CD1c-positive myeloid dendritic cell (primary cell): ENCODE measurements around the gene MORN1.
A peak's percentile ranks its signal among the peaks of the same experiment; 100 is the strongest.

Experiments
- DNase-seq: peaks from one replicate; pipeline ENCODE4 v3.0.0-alpha.2; 2016; ENCODE audit errors: extremely low spot score

The MORN1 gene

DNA sequence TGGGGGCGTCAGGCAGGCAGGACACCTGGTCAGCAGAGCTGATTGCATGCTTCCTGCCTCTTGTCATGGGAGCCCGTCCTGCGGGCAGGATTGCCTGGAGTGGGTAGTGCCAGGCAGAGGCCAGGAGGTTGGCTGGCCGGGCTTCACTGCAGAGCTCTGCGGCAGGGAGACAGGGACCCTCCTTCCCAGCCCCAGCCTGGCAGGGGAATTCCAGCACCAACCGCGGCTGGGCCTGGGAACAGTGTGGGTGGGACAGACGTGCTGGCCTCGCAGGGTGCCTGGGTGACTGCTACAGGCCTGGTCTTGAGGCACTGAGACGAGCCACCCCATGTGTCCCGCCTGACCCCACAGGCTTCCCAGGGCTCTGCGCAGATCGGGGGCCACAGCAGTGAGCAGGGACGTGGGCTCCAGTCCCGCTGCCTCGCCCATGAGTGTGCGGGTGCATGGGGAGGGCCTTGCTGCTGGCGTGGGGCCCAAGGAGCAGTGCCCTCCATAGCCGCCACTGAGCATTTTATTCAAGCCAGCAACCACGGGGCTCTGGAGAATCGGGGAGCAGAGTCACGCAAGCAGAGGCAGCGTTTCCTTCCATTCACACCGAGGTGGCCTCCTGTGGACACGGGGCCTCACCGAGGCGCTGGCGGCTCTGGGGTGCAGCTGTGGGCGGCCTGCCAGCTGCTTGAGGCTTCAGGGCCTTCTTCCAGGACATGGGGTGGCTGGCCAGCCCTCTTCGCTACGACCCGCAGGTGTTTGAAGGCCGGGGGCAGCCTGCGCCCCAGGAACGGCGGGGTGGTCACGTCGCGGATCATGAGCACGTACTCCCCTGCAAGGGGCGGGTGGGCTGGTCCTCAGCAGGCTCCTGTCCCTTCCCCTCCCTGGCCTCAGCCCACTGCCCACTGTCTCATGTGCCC lies 70.3 kb downstream of the MORN1 start:
- no peak for DNase-seq

DNA sequence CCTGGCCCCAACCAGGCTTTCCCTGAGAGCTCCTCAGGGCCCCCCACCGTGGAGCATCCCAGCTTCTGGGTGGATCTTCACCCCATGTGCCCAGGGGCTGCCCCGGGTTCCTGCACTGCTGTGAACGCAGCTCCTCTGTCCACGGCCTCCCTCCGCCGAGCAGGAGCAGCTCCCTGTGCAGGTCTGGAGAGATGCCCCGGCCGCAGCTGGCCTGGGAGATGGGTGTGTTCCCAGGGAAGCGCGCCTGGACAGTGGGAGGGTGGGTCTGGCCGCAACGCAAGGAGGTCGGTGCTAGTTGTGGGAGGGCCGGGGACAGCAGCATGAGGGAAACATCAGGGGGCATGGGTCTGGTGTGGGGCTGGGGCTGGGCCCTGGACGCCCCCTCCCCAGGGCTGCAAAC lies 71.3 kb downstream of the MORN1 start:
- no peak for DNase-seq

DNA sequence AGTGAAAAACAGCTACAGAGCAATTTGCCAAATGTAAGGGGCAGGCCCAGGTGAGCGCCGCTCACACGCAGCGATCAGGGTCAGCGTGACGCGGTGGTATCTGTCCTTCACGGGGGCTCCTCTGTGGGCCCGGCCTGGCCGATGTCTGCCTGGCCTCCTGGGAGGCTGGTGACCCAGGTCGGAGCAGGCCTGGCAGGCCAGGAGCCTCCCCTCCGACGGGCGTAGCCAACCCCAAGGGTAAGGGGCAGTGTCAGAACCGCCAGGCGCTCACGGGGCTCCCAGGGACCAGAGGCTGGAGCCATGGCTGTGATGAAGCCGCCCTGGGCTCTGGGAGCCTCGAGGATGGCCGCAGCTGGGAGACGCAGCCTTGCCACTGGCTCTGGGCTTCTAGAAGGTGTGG lies 72.1 kb downstream of the MORN1 start:
- DNase-seq: no peak

DNA sequence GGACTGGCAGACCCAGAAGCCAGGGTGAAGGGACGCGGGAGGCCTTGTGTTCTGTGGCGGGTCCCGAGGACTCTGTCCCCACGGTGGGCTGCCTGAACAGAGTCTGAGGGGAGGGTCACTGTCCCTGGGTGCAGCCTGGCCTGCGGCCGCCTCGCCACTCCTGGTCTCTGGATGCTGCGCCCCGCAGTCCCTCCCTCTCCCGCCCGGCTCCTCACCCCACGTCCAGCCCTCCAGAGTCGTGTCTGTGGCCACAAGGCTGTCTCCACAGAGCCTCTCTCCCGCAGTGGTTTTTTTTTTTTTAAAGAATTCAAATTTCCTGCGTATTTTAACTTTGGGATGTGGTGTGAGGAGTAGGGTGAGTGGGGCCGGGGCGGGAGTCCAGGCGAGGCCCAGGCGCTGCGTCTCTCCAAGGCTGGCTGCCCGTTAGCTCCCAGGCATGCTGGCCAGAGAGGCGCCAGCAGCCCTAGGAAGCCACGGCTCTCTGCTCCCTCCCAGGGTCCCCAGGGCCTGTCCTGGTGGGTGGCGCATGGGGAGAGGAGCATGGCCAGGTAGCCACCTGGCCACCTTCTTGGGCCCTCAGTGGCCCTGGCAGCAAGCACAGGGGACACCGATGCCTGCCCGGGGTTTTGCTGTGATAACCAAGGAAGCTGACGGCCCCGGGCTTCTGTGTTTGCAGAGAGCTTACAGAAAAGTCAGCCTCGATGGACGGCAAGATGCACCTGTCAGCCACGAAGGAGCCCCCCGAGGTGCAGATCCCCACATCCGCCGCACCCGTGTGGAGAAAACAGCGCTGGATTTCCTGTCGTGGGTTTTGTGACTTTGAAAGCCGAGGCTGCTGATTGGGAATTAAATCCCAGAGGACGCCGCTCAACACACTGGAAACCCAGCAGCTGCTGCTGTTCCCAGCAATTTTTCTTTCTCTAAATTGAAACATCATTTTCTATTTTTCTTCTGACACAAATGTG lies 72.8 kb downstream of the MORN1 start:
- no peak for DNase-seq

DNA sequence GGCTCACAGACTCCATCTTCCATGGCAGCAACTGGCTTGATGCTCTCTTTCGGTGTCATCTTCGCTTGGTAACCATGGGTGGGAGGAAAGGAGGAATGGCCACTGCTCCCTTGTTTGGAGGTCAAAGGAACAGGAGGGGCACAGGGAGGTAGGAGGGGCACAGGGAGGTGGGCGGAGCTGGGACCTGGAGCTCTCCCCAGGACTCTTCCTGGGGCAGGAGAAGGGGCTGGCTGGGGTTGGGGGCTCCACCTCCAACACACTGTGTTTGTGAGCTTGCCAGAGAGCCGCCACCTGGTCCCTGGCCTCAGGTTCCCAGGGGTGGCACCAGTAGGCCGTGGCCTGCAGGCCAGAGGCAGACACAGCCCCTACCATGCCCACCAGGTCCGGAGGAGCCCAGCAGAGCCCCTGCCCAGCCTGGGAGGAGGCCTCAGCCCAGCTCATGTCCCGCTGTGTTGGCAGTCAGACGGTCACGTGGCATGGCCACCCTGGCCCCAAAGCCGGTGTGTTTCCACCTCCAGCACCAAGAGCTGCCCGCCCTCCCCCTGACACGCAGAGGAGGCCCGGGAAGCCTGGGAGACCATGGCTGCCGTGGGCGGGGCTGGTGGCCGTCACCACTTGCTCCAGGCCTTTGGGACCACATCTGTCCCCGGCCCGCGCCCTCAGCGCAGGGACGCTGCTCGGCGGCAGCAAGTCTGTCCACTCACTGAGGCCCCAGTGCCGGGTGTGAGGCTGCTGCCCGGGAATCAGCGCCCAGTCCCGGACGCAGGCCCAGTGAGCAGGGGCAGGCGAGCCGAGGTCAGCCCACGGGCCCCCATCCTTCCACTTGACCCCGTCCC lies 73.9 kb downstream of the MORN1 start:
- no peak for DNase-seq

DNA sequence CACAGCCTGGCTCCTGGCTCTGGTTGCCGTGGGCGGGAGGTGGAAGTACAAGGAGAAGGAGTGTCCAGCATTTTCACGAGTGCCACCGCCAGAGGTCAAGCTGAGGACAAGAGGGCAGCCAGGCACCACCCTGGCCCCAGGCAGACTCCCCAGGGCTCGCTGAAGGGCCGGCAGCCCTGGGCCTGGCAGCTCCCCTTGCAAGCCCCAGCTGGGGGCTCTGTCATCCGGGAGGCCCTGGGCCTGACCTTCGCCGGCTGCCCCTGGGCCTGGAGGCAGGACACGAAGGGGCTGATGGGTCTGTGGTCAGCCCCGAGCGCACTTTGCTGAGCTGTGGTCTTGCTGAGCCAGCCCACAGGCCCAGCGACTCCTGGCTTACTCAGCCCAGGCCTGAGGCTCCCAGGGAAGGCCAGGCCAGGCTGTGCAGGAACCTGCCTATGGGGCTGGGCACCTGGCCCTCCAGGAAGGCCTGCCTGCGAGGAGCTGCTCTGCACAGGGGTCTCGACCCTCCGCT lies 74.8 kb downstream of the MORN1 start:
- peak; percentile 34 for DNase-seq

DNA sequence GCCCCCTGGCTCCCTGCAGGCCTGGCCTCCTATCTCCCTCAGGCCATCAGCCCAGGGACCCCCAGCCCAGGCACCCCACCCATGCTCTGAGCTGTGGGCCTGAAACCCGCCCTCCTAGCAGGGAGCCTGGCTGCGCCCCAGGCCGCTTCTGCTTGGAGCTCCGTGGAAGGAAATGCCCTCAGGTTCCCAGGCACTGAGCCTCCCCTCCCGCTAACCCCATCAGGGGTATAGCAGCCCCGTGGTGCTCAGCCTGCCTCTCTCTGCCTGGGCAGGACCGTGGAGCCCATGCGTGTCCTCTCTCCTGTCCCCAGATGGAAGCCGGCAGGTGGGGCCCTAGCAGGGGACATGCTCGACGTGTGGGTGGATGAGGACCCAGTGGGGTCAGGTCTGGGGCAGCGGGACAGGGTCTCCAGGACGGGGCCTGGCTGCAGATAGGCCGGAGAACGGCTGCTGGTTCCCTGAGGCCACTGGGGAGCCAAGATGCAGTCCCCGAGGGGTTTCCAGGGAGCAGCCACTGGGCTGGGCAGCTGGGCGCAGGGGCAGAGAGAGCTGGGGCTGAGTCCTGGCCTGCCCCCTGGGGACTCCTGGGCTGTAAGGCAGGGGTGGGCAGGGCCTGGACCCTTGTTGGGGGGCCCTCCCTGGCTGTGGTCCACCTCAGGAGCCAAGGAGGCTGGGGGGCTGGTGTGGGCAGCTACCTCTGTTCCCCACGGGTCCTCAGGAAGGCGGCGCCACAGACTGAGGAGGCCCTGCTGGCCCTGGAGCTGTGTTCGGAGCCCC lies 75.5 kb downstream of the MORN1 start:
- DNase-seq: no peak

DNA sequence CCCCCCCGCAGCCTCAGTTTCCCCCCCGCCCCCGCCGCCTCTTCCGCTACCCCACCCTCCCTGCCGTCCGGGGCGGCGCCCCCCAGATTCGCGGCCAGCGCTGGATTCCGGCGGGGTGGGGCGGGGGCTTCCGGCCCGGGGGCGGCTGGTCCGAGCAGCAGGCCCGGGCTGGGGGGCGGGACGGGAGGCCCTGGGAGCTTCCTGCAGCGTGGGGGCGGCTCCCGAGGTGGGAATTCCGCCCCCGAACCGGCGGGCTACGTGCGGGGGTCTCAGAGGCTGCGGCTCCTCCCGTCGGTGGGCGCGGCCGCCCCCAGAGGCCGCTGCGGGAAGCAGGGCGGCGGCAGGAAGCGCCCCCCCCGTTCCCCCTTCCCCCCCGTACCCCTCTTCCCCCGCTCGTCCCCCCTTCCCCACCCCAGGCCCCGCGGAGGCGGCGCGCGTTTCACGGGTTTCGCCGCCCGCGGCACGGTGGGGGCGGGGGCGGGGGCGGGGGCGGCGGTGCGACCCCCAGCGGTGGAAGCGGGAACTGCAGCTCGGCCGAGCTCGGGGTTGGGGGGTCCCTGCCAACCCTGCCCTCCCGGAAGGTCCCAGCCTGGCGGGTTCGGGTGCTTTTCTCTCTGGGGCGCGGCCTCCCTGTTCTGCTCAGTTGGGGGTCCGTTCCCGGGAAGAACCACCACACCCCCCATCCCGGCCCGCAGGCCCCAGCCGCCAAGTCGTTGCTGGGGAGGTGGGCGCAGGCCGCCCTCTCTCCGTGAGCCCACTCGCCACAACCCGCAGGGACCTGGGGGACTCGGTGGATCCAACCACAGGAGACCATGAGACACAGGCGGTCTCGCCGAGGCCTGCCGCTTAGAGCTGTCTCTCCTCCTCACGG lies 76.3 kb downstream of the MORN1 start:
- DNase-seq: peak; percentile 48

DNA sequence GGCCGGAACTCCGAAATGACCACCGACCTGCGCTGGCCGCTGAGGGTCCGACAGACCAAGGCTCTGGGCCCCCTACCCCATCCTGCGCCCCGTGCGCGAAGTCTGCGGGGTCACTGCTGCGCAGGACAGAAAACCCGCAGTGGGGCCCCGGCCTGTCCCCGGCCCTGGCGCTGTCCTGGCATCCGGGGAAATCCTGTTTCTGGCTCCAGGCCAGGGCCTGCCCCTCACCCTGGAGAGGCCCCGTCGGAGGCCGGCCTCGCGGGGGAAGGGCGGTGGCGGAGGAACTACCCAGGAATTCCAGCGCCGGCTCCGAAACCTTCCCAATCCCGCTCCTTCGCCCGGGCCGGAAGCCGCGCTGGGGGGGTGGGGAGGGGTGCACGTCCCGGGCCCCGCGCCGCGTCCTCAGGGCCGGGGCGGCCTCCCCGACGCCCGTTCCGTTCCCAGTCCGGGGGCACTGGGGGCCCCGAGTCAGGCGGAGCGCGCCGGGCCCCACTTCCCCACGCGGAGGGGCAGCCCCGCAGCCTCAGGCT lies 77.0 kb downstream of the MORN1 start:
- peak; percentile 59 for DNase-seq

DNA sequence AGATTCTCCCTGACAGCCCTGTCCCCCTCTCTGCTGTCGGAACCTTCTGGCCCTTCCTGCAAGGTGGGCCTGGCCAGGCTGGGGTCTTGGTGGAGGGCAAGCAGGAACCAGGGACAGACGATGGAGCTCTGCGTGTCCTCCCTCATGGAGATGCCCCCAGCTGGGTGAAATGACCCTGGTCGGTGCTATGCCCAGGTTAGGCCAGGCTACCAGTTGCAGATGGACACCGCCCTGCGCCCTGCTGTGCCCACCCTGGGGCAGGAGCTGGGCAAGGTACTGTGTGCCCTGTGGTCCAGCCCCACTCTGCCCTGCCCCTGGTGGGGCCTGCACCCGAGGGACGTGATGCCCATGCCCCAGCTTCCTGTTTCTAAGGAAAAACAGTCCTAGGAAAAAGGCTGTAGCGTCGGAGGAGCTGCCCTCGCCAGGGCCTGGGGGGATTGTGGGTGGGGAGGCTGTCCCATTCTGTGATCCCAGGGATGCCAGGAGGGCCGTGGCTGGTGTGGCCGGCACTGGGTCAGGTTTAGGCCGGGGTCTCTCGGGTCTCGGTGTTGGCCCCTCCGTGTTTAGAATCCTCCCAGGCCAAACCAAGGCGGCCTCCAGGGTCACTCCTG lies 77.6 kb downstream of the MORN1 start:
- peak; percentile 58 for DNase-seq

DNA sequence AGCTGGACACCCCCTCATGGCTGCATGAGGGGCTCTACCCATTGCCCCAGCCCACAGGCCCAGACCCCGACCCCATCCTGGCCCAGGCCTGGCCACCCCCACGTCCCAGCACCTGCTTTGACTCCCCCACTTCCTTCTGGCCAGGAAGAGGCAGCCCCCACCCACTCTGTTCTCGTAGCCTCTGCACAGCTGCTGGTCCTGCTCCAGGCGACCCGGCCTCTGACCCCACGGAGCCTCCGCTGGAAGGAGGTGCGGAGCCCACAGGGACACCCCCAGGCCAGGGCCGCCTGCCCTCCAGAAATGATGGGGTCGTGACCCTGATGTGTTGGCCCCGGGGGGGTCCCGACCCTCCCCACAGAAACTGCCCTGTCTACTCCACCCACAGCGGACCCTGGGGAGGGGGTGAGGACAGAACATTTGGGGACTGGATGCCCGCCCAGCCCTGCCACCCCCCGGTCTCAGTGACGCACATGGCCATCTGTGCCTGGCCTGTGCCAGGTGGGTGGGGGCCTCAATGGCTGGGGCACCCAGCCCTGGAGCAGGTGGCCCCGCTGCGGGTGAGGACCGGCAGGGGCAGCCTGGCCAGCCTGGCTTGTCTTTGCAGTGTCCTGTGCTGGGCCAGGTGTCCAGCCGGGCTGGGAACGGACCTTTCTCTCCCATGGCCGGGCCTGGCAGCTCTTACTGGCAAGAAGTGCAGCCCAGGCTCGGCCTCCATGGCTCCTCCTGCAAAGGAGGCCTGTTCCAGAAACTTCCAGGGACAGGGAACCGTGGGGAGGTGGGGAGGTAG lies 78.6 kb downstream of the MORN1 start:
- DNase-seq: no peak

DNA sequence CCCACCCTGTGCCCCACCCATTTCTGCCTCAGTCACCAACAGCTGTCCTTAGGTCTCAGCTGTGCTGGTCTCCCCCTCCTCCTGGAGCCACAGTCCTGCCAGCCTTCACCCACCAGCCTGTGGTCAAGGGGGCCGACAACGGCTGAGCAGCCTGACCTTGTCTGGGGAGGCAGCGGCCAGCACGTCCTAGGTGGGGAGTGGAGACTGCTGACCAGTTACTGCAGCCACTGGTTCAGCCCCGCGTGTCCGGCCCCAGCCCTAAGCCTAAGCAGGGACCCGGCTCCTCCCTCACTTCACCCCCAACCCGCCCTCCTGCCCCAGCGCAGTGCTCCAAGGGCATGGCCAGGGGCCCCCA lies 79.2 kb downstream of the MORN1 start:
- DNase-seq: no peak

DNA sequence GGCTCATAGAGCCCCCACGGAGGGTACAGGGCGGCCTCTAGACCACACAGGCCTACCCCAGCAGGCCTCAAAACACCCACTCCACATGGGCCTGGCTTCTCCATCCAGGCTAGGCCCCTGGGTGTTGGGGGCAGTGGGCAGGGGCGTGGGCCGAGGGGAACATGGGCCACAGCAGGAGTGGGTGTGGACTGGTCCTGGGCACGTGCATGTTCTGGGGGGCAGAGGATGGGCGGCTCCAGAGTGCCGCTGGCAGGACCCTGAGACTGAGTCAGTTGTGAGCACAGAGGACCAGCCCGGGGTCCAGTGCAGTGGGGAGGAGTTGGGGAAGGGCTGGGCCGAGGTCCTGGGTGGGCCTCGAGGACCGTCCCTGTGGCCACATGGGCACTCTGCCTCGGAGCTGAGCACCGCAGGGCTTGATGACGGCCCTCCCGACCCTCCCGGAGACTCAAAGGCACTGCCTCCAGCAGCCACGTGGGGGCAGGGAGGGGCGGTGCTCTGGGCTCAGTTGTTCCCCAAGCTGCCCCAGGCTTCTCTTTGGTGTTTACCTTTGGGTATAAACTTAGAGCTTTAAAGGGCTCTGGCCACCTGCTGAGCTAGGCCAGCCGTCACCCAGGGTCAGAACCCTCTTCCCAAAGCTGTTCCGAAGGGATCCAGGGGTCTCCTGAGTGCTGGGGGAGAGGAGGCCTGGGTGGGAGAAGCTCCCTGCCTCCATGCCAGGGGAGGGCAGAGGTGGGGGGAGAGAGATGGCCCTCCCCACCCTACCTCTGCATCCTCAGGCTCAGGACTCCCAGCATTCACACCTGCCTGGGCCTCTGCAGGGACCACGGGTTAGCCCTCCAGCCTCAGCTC lies 79.9 kb downstream of the MORN1 start:
- DNase-seq: peak; percentile 42

DNA sequence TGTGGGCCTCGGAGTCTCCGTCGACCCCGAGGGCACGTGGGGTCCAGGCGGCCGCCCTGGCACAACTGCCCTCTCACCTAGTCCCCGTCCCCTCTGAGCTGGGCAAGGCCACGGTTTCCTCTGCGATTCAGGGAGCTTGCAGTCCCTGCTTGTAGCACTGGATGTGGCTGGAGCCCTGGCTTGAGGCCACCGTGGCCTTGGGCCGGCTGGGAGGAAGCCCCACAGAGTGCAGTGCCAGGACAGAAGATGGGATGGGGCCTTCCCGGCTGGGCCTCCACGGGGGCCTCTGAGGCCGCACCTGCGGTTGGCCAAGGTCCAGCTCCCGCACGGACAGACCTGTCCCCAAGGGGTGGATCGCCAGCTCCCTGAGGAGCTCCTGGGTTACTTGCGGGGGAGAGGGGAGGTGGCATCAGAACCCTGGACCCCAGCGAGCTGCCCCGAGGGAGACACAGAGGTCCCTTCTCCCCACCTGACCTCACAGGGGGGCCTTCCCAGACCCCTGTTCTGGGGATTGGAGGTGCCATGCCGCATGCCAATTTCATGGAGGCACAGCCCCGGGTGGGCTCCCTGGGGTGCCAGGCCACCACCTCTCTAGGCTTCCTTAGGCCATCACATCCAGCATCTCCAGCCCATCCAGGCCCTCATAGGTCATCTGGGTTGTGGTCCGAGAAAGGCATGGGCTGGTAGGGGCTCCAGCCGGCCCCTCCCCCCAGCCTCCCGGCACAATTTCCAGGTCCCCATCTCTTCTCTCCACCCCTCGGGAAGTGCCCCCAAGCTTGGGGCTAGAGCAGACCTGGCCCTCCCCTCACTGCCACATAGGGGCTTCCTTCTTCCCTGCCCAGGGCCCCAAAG lies 80.8 kb downstream of the MORN1 start:
- no peak for DNase-seq

DNA sequence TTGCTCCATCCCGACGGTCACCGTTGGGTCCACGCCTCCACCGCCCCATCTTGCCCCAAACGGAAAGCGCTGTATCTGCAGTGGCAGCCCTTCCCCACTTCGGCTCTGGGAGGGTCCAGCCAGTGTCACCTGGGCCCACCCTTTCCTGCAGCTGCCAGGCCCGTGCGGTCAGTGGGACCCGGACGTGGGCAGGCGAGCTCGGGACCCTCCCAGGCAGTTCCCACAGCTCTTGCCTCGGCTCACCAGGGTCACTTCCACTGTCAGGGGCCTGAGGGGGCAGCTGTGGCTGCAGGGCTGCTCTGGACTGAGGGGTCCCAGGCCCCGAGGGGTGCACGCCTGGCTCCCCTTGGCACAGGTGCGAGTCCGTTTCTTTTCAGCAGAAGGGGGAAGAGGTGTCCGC lies 82.5 kb downstream of the MORN1 start:
- DNase-seq: no peak

DNA sequence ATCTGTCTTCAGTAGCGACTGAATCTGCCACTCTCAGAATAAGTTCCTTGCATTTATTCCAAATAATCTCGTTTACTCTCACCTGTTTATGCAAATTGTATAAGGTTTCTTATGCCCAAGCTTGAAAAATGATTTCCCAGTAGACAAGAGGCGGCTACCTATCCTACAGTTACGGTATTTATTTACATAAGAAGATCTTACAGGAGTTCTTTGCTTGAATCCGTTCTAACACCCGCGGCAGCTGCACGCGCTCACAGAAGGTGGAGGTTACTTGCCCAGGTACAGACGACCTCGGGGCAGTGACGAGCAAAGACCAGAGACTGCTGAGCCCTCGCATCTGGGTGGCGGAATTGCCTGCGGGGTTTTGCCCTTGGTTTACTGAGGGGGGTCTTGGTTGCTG lies 83.4 kb downstream of the MORN1 start:
- no peak for DNase-seq
